ENCODE measurements around the gene TNFAIP8L1.

The TNFAIP8L1 gene

GRCh38 chr19:4693471-4694121 is 54.3 kb downstream of the TNFAIP8L1 start:
- TF ChIP-seq CTCF (IDR thresholded peaks at IDR 0.05; ENCODE audit: unreplicated experiment in 3 of 3), result no peak
- H3K4me1 Mint-ChIP-seq, result peaks cover 4% of the 10 kb centered on the region
- no peaks in the 10 kb centered on the region for H3K9me3 Mint-ChIP-seq
- H3K36me3 Mint-ChIP-seq (ENCODE audit: low read depth), result peaks cover 48% of the 10 kb centered on the region
- no peak overlapping the region for H3K4me3 Mint-ChIP-seq
- peak overlapping the region in 1 of 3 experiments; percentile 25 for H3K27ac Mint-ChIP-seq
- H3K27me3 Mint-ChIP-seq (ENCODE audit: low read depth), result no peaks in the 10 kb centered on the region

- Mint-ChIP-seq H3K27me3 (ENCODE audit: low read depth) (no peaks in the 10 kb centered on the region), H3K4me3 (no peak overlapping the region), H3K27ac (peak overlapping the region in 1 of 3 experiments; percentile 25), H3K4me1 (peaks cover 4% of the 10 kb centered on the region), H3K36me3 (ENCODE audit: low read depth) (peaks cover 50% of the 10 kb centered on the region), H3K9me3 (no peaks in the 10 kb centered on the region)
- TF ChIP-seq CTCF (IDR thresholded peaks at IDR 0.05; ENCODE audit: unreplicated experiment in 3 of 3), result no peak
These were observed 55.1 kb downstream of the TNFAIP8L1 start for GRCh38 chr19:4694211-4694987.

GRCh38 chr19:4695224-4695731 is 56.0 kb downstream of the TNFAIP8L1 start:
- Mint-ChIP-seq H3K9me3 (no peaks in the 10 kb centered on the region), H3K27ac (no peak overlapping the region), H3K36me3 (ENCODE audit: low read depth) (peaks cover 53% of the 10 kb centered on the region), H3K27me3 (ENCODE audit: low read depth) (no peaks in the 10 kb centered on the region), H3K4me3 (no peak overlapping the region), H3K4me1 (peaks cover 4% of the 10 kb centered on the region)
- TF ChIP-seq CTCF (IDR thresholded peaks at IDR 0.05; ENCODE audit: unreplicated experiment in 3 of 3), result no peak

GRCh38 chr19:4697304-4697703 is 58.0 kb downstream of the TNFAIP8L1 start:
- Mint-ChIP-seq H3K9me3 (no peaks in the 10 kb centered on the region), H3K36me3 (ENCODE audit: low read depth) (peaks cover 62% of the 10 kb centered on the region), H3K4me3 (no peak overlapping the region), H3K27me3 (ENCODE audit: low read depth) (no peaks in the 10 kb centered on the region), H3K4me1 (peaks cover 4% of the 10 kb centered on the region), H3K27ac (no peak overlapping the region)
- TF ChIP-seq CTCF (IDR thresholded peaks at IDR 0.05; ENCODE audit: unreplicated experiment in 3 of 3), result no peak

GRCh38 chr19:4699826-4700692 is 60.7 kb downstream of the TNFAIP8L1 start:
- Mint-ChIP-seq H3K4me1 (no peaks in the 10 kb centered on the region), H3K27ac (no peak overlapping the region), H3K27me3 (ENCODE audit: low read depth) (no peaks in the 10 kb centered on the region), H3K9me3 (no peaks in the 10 kb centered on the region), H3K4me3 (no peak overlapping the region), H3K36me3 (ENCODE audit: low read depth) (peaks cover 48% of the 10 kb centered on the region)
- no peak for TF ChIP-seq CTCF (IDR thresholded peaks at IDR 0.05; ENCODE audit: unreplicated experiment in 3 of 3)
